Type B pancreatic cell (in vitro differentiated cells): ENCODE results near the gene TBC1D22A. TPM values are rescaled to one million over a fixed set of nuclear protein-coding genes. Genes with fewer than 3 reads are reported as not detected.

Experiments
- DNase-seq: peaks from one replicate; pipeline ENCODE4 v3.0.0; 2021; ENCODE audit warnings: mixed read lengths; ENCODE audit not compliant: unreplicated experiment; ENCODE audit errors: extremely low spot score
- H3K27ac Mint-ChIP-seq: 2 replicates; pipeline ENCODE4 v1.8.0; 2021; ENCODE audit warnings: mild to moderate bottlenecking, mixed read lengths
- H3K27me3 Mint-ChIP-seq: 2 replicates; pipeline ENCODE4 v1.8.0; 2021; ENCODE audit warnings: mixed read lengths
- H3K36me3 Mint-ChIP-seq: 2 replicates; pipeline ENCODE4 v1.8.0; 2021; ENCODE audit warnings: mixed read lengths
- H3K4me1 Mint-ChIP-seq: one replicate; pipeline ENCODE4 v1.8.0; 2021; ENCODE audit warnings: mixed read lengths; ENCODE audit not compliant: unreplicated experiment
- H3K4me3 Mint-ChIP-seq: 2 replicates; pipeline ENCODE4 v1.8.0; 2021; ENCODE audit warnings: mild to moderate bottlenecking, mixed read lengths
- H3K9me3 Mint-ChIP-seq: 2 replicates; pipeline ENCODE4 v1.8.0; 2021; ENCODE audit warnings: mixed read lengths
- total RNA-seq: library from RNA; stranded (reverse); gene quantifications from 2 replicates; pipeline ENCODE4 v1.2.1, GENCODE V29; 2021; ENCODE audit warnings: low replicate concordance
- TF ChIP-seq, protein P1 (sequence below): fragments of 200-600 bp; sonication (generic); conservative IDR thresholded peaks from 2 replicates; pipeline ENCODE4 v1.5.0; 2021; ENCODE audit warnings: antibody characterized with exemption, mild to moderate bottlenecking

TBC1D22A gene
- total RNA-seq, 1 donor from 2014 or later: 16.2 TPM

DNA sequence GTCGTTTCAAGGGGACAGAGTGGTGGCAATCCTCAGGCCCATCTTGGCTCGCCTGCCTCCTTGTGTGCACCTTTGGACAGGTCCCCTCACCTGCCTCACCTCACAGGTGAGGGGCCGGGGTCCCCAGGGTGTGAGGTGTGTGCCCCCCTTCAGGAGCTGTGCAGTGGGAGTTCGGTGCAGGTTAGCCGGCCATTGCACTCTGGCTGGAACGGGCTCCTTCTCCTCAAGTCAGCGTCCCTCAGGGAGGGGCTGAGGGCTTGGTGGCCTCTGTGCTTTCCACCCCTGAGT, 269.1 kb downstream of the TBC1D22A start:
- H3K9me3 Mint-ChIP-seq: no peaks in the 10 kb centered on the region
- TF ChIP-seq, protein P1, sequence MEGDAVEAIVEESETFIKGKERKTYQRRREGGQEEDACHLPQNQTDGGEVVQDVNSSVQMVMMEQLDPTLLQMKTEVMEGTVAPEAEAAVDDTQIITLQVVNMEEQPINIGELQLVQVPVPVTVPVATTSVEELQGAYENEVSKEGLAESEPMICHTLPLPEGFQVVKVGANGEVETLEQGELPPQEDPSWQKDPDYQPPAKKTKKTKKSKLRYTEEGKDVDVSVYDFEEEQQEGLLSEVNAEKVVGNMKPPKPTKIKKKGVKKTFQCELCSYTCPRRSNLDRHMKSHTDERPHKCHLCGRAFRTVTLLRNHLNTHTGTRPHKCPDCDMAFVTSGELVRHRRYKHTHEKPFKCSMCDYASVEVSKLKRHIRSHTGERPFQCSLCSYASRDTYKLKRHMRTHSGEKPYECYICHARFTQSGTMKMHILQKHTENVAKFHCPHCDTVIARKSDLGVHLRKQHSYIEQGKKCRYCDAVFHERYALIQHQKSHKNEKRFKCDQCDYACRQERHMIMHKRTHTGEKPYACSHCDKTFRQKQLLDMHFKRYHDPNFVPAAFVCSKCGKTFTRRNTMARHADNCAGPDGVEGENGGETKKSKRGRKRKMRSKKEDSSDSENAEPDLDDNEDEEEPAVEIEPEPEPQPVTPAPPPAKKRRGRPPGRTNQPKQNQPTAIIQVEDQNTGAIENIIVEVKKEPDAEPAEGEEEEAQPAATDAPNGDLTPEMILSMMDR: no peak
- H3K36me3 Mint-ChIP-seq: no peaks in the 10 kb centered on the region
- H3K27me3 Mint-ChIP-seq: no peaks in the 10 kb centered on the region
- no peak overlapping the region for H3K27ac Mint-ChIP-seq
- no peak overlapping the region for H3K4me3 Mint-ChIP-seq
- H3K4me1 Mint-ChIP-seq: peaks cover 24% of the 10 kb centered on the region
- no peak for DNase-seq

DNA sequence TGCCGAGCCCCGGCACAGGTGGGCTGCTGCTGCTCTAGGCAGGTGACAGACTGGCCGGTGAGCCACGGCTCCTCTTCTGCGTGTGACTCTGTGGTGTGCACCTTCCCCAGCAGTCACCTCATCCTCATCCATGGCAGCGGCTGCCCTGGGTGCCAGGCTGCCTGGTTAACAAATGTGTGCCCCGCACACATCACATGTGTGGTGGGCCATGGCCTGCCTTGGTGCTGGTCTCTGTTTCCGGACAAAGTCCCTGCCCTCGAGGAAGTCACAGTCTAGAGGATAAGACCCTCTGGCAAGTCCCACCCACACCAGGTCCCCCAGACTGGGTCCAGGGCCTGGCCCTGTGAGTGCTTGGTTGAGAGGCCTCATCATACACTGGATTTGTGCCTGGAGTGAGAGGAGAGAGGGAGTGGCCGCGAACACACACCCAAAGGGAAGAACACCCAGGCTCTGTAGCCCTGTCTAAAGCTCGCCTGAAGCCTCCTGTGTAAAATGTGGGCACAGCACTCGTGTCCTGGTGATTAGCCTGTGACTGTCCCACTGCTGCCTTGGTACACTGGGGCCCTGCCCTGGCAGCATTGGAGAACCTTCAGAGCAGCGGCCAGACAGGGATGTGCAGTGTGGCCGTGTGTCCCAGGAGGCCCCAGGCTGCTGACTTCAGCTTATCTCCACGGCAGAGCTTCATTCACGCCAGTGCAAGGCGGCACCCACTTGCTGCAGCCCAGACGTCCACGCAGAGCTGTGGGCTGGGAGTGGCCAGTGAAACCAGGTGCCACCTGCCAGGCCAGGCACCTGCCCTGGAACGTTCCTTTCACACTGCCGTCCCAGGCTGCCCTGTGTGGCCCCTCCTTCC, 269.9 kb downstream of the TBC1D22A start:
- H3K36me3 Mint-ChIP-seq: no peaks in the 10 kb centered on the region
- H3K9me3 Mint-ChIP-seq: no peaks in the 10 kb centered on the region
- no peak overlapping the region for H3K4me3 Mint-ChIP-seq
- H3K4me1 Mint-ChIP-seq: peaks cover 24% of the 10 kb centered on the region
- peak overlapping the region; percentile 95 for H3K27ac Mint-ChIP-seq
- TF ChIP-seq, protein P1: no peak
- no peaks in the 10 kb centered on the region for H3K27me3 Mint-ChIP-seq
- DNase-seq: no peak

GRCh38 chr22:47032956-47033647, 270.7 kb downstream of the TBC1D22A start:
- no peak for DNase-seq
- Mint-ChIP-seq H3K9me3 (no peaks in the 10 kb centered on the region), H3K36me3 (no peaks in the 10 kb centered on the region), H3K27me3 (no peaks in the 10 kb centered on the region), H3K27ac (peak overlapping the region; percentile 95), H3K4me1 (peaks cover 26% of the 10 kb centered on the region), H3K4me3 (peak overlapping the region; percentile 17)
- TF ChIP-seq, protein P1: no peak

DNA sequence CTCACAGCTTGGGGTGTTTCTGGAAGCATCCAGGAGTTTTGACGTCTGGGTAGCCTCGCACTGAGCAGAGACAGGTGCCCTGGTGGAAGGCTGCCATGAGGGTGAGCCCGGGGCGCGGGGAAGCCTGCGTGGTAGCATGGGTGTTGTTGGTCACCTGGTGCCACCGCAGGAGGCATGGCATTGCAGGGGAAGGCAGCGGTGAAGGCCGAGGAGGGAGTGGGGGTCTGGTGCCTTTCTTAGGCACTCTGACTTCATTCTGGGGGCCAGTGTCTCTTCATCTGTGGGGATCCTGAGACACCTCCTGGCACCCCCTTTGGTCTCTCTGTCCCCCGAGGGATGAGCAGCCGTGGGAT, 271.2 kb downstream of the TBC1D22A start:
- H3K4me3 Mint-ChIP-seq: no peak overlapping the region
- no peaks in the 10 kb centered on the region for H3K36me3 Mint-ChIP-seq
- no peak for DNase-seq
- no peaks in the 10 kb centered on the region for H3K9me3 Mint-ChIP-seq
- TF ChIP-seq, protein P1: no peak
- peaks cover 31% of the 10 kb centered on the region for H3K4me1 Mint-ChIP-seq
- H3K27ac Mint-ChIP-seq: peak overlapping the region; percentile 95
- H3K27me3 Mint-ChIP-seq: no peaks in the 10 kb centered on the region

GRCh38 chr22:47034076-47034808, 271.8 kb downstream of the TBC1D22A start:
- peak overlapping the region; percentile 90 for H3K27ac Mint-ChIP-seq

More at GRCh38 chr22:47034076-47034808, 271.8 kb downstream of the TBC1D22A start:
- no peak overlapping the region for H3K4me3 Mint-ChIP-seq
- peaks cover 36% of the 10 kb centered on the region for H3K4me1 Mint-ChIP-seq
- H3K36me3 Mint-ChIP-seq: peaks cover under 1% of the 10 kb centered on the region
- TF ChIP-seq, protein P1: no peak
- no peak for DNase-seq
- no peaks in the 10 kb centered on the region for H3K27me3 Mint-ChIP-seq
- H3K9me3 Mint-ChIP-seq: no peaks in the 10 kb centered on the region
